ENCODE data around the gene DLX1. TPM values are rescaled to one million over a fixed set of nuclear protein-coding genes. Genes with fewer than 3 reads are reported as not detected.

The DLX1 gene
- total and polyA plus RNA-seq, 2 of the 8 experiments (the other 6 are each of a cell fraction or from before 2014, with no cell fraction given): 0.11 TPM; not detected in 1

GRCh38 chr2:172039011-172039704, 46.1 kb upstream of the DLX1 start (continued):
- TF ChIP-seq, protein P1, sequence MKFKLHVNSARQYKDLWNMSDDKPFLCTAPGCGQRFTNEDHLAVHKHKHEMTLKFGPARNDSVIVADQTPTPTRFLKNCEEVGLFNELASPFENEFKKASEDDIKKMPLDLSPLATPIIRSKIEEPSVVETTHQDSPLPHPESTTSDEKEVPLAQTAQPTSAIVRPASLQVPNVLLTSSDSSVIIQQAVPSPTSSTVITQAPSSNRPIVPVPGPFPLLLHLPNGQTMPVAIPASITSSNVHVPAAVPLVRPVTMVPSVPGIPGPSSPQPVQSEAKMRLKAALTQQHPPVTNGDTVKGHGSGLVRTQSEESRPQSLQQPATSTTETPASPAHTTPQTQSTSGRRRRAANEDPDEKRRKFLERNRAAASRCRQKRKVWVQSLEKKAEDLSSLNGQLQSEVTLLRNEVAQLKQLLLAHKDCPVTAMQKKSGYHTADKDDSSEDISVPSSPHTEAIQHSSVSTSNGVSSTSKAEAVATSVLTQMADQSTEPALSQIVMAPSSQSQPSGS (IDR thresholded peaks at IDR 0.05; ENCODE audit: low read length): no peak
- no peak for TF ChIP-seq POU5F1 (IDR thresholded peaks at IDR 0.05; ENCODE audit: low read depth, low read length)
- no peak for TF ChIP-seq MAFK (IDR thresholded peaks at IDR 0.05; ENCODE audit: low read depth, low read length)
- no peak for TF ChIP-seq CTCF (IDR thresholded peaks at IDR 0.05; ENCODE audit: control extremely low read depth in 1 of 3, insufficient read depth in 1 of 3, low read depth in 1 of 3, low read length in 3 of 3)
- no peak for TF ChIP-seq E2F6 (IDR thresholded peaks at IDR 0.05)
- no peak for TF ChIP-seq GTF2F1 (IDR thresholded peaks at IDR 0.05; ENCODE audit: borderline replicate concordance, low read depth, low read length)

Data from H1 (cell line).